GM18519 (cell line): ENCODE results near the gene MINDY4.

Source experiments
- ATAC-seq: cut with Tn5 transposase; IDR thresholded peaks from one replicate; pipeline ENCODE4 v1.9.1; 2021; ENCODE audit warnings: mild to moderate bottlenecking, moderate library complexity; ENCODE audit not compliant: unreplicated experiment, low FRiP score

Gene MINDY4

GRCh38 chr7:30923009-30923773 lies 152.0 kb downstream of the MINDY4 start:
- no peak for ATAC-seq

- no peak for ATAC-seq
Measured at GRCh38 chr7:30923774-30924413, 152.7 kb downstream of the MINDY4 start.

GRCh38 chr7:30924624-30925023 lies 153.4 kb downstream of the MINDY4 start:
- no peak for ATAC-seq

- no peak for ATAC-seq
Measured at GRCh38 chr7:30925117-30925516, 153.9 kb downstream of the MINDY4 start.

GRCh38 chr7:30925913-30926312 lies 154.7 kb downstream of the MINDY4 start:
- ATAC-seq: no peak

GRCh38 chr7:30926313-30926712 lies 155.1 kb downstream of the MINDY4 start:
- ATAC-seq: no peak

GRCh38 chr7:30927040-30927439 lies 155.8 kb downstream of the MINDY4 start:
- no peak for ATAC-seq

- ATAC-seq: no peak
Measured at GRCh38 chr7:30927559-30927958, 156.3 kb downstream of the MINDY4 start.

GRCh38 chr7:30928254-30928872 lies 157.1 kb downstream of the MINDY4 start:
- no peak for ATAC-seq

GRCh38 chr7:30929686-30930085 lies 158.5 kb downstream of the MINDY4 start:
- ATAC-seq: no peak

GRCh38 chr7:30930621-30931020 lies 159.4 kb downstream of the MINDY4 start:
- ATAC-seq: no peak

GRCh38 chr7:30931161-30931928 lies 160.1 kb downstream of the MINDY4 start:
- ATAC-seq: no peak

- no peak for ATAC-seq
Measured at GRCh38 chr7:30931929-30932540, 160.8 kb downstream of the MINDY4 start.

GRCh38 chr7:30932562-30932961 lies 161.3 kb downstream of the MINDY4 start:
- ATAC-seq: no peak

- no peak for ATAC-seq
Measured at GRCh38 chr7:30933124-30933974, 162.1 kb downstream of the MINDY4 start.

- no peak for ATAC-seq
Measured at GRCh38 chr7:30934225-30934624, 163.0 kb downstream of the MINDY4 start.

- ATAC-seq: no peak
Measured at GRCh38 chr7:30934732-30935568, 163.7 kb downstream of the MINDY4 start.

- no peak for ATAC-seq
Measured at GRCh38 chr7:30935569-30935877, 164.3 kb downstream of the MINDY4 start.

- ATAC-seq: no peak
Measured at GRCh38 chr7:30936650-30937245, 165.5 kb downstream of the MINDY4 start.
